Activated CD4-positive, alpha-beta T cell treated with anti-CD3 and anti-CD28 coated beads, Interleukin-2, amount 50 U/mL, for 1 hour (primary cell): ENCODE data around the gene MOSPD3.
"Not testable (repeated sequence)": the region's sequence is repeated elsewhere in the genome, so short reads cannot be mapped to it uniquely, and the experiment has no call there.

Experiments
- DNase-seq: peaks from one replicate; pipeline ENCODE4 v3.0.0-alpha.2; 2020

Gene MOSPD3, protein sequence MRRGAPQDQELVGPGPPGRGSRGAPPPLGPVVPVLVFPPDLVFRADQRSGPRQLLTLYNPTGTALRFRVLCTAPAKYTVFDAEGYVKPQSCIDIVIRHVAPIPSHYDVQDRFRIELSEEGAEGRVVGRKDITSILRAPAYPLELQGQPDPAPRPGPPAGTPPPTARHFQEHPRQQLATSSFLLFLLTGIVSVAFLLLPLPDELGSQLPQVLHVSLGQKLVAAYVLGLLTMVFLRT

DNA sequence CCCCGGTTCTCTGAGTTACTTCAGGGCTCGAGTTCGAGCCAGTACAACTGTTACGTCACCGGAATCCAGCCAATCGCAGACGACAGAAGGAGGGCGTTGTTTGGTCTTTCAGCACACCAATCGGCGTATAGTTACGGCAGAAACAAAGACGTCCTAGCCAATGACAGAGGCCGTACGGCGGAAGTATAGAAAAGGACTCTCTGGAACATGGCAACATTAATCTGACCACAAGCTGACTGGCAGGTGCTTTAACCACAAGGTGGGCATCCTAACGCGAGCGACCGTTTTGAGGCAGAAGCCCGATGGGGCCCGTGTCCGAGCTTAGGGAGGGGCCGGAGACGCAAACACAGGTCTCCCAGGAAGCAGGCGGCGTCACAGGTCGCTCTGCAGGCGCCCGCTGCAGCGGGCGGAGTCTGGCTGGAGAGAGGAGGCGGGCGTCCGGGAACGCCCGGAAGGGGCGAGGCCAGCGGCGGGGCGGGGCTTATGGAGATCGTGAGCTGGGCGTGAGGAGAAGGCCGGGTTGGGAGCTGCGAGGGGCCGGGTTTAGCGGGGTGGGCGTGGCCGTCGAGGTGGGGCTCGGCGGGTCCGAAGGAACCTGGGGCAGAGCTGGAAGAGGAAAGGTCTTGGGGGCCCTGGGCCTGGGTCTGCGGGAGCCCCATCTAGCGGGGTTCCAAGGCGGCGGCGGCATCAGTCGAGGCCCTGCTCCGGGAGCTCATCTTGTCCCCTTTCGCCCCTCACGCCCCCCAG, at the start of gene MOSPD3:
Gene MOSPD3, plus strand, starts transcription at position 558 of the 747 bp plus-strand sequence. CDS start 252 bp downstream, outside the sequence.
- peak; percentile 97 for DNase-seq

DNA sequence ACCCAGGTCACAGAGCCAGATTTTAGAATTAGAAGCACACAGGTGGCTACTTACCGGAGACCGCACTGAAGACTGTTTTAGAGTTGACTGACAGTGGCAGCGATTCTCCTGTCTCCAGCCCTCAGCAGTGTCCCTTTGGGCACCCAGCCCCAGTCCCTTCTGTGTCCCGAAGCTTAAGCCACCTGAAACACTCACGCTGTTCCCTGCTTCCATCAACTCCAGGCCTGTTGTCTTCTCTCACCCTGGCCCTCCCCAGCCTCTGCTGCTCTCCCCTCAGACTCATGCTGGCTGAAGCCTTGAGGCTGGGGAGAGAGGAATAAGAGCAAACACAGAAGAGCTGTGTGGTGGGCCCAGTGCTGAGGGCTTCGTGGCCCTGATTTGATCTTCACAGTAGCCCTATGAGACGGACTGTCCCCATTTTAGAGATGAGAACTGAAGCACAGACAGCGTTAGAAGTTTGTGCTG, 49.2 kb upstream of the MOSPD3 start:
- no peak for DNase-seq

DNA sequence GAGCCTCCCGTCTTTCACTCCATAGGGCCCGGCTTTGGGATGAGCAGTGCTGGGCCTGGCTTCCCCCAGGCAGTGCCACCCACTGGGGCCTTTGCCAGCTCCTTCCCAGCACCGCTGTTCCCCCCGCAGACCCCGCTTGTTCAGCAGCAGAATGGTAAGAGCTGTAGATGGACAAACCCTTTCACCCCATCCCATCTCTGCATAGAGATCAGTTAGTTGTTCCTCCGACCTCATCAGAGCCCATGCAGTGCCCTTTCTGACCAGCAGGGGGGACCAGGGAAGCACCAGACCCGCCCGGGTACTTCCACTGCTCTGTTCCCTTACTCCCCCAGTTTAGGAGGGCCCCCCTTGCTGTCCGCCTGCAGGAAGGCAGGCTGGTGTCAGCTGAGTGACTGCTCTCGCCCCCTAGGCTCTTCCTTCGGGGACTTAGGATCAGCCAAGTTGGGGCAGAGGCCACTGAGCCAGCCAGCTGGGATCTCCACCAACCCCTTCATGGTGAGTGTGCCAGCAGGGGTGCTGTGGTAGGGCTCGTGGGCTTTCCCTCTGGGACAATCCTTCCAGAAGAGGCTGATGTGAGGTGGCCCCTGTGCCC, 48.4 kb upstream of the MOSPD3 start:
- DNase-seq = peak; percentile 87

DNA sequence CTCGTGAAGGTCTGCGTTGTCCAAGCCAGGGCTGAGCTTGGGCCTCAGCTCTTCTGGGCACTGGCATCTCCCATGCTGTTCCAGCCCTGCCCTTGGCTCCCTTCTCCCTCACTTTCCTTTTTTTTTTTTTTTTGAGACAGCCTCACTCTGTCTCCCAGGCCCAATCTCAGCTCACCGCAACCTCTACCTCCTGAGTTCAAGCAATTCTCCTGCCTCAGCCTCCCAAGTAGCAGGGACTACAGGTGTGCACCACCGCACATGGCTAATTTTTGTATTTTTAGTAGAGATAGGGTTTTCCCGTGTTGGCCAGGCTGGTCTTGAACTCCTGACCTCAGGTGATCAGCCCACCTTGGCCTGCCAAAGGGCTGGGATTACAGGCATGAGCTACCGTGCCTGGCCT, 47.9 kb upstream of the MOSPD3 start:
- not testable (repeated sequence) for DNase-seq

DNA sequence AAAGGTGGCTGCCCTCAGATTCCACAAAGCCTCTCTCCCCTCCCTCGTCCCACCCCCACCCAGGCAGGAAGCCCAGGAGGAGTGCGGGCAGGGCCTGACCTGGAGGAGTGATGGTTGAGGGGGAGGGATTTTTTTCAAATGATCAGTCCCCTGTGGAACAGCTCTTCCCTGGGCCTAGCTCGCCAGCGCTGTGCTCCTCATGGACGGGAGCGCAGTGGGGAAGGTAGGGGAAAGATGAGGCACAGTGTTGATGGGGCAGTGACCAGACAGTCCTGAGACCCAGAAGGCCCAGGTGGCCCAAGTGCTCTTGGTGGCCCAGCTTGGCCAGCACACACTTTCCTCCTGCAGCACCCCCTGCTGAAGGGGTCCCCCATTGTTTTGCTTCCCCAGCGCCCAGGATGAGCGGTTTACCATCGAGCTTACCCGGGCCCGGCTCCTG, 47.2 kb upstream of the MOSPD3 start:
- no peak for DNase-seq

DNA sequence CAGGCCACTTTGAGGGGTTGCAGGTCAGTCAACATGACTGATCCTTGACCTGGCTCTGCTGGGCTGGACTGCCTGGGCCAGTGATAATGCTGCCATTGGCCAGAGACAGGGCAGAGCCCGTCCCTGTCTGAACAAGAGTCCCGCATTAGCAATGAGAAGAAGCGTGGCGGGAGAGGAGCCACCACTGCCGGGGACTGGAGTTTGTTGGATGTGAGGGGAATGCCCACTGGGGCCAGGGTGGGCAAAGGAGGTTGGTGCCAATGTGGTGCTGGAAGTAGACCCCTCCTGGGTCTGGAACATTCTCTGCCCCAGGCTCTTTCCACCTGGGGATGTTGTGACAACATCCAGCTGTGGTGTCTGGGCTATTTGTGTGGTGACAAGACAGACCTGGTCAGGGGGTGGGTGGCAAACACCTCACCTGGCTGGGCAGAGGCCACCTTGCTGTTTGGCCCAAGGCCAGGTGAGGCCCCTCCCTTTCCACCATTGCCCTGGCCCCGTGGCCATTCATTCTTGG, 46.3 kb upstream of the MOSPD3 start:
- DNase-seq = no peak

DNA sequence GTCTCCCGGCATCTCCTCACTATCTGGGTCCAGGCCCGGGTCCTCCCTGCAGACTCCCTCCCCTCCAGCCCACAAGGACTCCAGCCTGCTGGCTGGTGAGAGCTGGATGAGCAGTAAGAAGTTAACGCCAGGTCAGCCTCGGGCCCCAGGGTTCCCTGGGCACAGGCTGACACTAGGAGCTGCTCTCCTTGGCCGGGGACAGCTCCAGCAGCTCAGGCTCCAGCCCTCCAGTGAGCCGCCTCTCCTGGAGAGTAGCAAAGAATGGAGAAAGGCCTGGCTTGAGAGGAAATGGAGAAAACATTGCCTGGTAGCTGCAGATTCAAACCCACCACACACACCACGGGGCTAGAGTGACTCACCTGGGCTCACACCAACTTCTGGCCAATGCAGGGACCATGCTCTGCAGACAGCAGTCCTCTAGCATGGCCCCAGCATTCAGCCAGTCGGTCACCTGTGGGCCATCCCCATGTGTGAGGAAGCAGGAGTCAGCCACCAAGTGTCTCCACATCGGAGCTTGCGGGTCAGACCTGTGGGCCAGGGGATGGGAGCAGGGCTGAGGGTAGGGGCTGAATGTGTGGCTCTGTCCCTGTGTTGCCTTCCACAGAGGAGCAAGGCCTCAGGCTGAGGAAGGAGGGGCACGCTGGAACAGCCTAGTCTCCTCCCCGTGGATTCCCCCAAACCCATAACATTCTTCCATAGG, 45.2 kb upstream of the MOSPD3 start:
- DNase-seq = no peak

DNA sequence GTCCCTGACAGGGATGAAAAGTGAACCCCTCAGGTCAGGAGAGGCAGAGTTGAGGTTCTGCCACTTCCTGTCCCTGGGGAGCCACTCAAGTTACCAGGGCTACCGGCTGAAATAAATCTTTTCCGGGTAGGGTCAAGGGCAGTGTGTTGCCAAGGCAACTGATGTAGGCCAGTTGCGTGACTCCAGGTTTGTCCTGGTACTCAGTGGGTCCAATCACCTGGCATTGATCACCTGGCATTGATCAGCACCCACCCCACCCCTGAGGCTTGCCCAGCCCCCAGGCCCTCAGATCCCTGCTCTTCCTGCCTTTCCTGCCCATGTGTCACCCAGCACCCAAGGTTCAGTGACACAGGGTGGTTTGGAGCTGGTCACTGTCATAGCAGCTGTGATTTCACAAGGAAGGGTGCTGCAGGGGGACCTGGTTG, 44.6 kb upstream of the MOSPD3 start:
- DNase-seq = no peak

DNA sequence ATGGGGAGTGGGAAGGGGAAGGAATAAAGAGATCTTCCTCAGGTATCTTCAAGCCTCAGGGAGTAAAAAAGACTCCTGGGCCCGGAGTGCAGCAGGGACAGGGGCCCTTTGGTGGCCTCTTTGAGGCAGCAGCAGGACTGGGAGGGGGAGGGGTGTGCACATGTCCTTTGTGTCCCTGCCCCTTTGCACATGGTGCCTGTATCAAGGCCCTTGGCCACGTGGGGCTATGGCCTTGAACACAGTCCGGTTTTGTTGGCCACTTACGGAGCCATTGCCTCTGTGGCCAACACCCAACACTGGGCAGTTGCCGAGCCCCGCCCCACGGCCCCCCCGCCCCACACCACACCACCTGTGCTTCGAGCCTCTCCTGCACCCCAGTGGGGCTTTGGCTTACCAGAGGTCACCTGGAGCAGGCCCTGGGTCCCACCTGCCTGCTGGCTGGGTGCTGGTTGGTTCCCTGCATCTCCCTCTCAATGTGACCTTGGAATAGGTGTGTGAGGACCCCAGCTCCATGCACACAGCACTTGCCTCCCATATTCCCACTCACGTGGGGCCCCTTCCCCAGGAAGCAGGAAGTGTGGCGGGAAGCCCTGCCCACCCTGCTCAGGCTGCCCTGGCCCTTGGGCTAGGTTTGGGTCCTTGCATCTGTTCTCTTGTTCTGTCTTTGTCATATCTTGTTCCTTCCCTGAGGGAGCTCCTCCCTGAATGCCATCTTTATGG, 44.0 kb upstream of the MOSPD3 start:
- no peak for DNase-seq

DNA sequence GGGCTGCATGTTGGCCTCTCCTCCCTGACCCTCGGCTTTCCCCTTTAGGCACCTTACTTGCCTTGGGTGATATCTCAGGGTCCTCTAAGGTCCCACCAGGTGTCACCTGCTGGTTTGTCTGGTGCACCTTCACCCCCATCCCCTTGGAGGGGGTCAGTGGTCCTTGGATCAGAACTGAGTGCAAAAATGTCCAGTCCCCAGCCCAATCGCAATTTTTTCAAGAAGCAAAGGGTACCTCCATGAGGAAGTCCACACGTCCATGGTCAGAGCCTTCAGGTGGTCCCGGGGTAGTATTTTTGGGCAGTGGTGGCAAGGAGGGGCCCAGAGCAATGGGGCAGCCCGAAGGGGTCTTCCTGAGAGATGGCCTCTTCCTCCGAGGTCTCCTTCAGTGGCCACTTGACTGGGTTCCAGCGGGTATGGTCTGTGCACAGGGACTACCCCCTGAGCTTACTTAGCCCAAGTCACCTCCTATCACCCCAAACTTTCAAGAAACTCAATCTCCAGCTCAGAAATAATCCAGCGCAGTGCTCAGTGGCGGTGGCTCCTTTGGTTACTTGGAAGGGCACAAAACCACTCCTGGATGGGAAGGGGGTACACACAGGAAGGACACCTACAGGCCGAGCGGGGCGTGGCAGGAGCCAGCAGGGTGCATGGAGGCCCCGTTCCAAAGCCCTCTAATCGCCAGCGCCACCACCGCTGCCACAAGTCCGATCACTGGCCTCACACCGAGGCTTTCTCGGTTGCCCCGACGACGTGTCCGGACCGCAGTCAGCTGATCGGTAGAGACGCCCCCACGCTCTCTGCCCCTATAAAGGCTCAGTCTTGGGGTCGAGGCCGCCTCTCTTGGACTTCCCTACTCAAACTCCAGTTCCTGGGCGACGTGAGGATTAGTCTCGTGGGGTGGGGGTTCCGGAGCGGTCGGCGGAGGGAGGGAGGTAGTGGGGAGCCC, 43.2 kb upstream of the MOSPD3 start:
- DNase-seq = peak; percentile 38

DNA sequence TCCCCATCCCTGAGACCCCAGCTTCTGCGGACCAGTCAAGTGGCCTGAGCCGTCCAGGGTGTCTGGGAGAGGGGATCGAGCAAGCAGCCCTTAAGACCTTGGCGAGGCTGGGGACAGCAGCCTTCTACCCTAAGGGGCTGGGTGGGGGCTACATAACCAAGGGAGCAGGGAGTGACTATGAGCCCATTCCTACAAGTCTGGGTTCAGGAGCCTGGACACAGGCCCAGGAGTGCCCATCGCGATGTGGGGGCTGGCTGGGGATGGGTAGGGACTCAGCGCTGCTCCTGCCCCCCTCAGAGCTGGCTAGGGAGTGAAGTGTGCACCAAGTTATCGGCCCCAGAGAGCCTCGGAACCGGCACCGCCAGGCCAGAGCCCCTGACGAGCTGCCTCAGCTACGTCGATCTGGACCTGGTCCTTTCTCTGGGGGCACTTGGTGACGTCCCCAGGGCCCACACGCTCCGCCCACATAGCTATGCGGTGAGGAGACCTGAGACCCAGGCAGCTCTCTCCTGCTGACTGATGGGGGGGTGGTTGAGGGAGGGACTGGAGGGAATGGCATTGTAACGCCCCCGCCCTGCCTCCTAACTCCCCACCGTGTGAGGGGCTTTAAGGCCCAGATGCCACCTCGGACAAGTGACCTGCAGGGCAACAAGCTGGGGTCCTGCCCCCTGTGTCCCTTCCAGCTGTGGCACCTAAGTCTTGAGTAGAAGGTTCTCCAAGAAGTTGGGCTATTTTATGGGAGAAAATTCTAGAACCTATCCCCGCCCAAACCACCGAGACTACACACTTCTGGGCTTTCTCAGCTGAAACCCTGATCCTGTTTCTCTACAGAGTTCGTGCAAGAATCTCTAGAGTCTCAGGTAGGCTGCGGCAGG, 41.1 kb upstream of the MOSPD3 start:
- DNase-seq = no peak

DNA sequence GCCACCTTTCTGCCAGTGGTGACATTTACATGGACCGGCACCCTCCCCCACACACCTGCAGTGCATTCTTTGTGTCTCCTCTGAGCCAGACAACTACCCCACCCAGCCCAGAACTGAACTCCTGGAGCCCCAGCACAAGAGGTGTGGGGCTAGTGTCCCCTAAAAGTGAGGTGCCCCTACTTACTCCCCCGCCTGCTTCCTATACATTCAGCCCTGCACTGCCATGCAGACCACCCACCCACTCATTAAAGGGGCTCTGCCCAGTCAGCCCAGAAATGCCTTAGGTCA, 40.6 kb upstream of the MOSPD3 start:
- DNase-seq = no peak

DNA sequence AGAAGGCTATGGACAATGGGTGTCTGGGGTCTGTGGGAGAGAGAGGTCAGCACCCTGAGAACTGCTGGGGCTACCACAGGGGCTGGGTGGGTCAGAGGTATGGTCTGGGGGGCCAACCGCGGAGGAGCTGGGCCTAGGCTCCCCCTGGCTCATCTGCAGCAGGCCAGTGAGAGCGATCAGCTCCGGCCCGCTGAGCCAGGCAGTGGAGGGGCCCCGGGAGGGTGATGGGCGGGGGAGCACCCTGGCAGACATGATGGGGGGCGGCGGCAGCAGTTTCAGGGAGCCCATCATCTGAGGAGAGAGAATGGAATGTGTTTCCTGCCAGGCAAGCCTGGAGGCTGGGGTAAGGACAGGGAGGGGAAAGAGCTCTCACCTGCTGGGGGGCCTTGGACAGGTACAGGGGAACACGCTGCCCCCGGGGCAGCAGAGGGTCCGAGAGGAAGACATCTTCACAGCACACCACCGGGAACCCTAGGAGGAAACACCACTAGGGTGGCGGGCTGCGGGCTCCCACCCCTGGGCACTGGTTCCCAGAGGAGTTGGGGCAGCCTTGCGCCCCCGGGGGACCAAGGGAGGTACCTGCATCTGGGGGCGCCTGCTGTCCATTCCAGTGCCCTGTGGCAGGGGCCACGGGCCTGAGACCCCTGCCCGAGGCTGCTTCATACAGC, 39.9 kb upstream of the MOSPD3 start:
- DNase-seq = no peak

DNA sequence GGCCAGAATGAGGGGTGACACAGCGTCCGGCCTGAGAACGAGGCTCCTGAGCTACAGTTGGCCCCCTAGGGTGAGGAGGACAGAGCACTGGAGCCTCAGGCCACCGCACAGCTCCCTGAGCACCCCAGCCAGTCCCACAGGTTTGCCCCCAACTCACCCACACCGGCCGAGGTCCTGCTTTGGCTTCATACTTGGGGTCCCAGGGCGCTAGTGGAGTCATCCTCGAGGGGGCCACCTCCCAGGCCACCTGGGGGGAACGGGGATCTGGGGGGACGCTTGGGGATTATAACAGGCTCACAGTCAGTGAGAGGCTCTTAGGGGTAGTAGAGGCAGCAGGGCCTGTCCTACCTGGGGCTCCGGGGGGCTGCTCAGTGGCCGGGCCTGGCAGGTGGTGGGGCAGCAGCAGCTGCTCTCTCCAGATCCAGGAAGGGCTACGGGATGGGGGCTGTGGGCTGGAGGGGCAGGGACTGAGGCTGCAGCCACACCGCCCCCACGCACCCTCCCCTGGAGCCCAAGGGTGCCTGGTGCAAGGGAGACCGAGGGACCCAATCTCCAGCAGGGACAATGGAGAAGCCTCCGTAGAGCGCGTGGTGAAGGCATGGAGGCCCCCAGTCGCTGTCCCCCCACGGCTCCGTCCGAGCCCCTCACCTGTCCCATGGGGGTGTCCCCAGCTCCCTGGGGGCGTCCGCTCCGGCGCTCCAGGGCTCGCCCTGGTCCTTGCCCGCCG, 39.2 kb upstream of the MOSPD3 start:
- no peak for DNase-seq

DNA sequence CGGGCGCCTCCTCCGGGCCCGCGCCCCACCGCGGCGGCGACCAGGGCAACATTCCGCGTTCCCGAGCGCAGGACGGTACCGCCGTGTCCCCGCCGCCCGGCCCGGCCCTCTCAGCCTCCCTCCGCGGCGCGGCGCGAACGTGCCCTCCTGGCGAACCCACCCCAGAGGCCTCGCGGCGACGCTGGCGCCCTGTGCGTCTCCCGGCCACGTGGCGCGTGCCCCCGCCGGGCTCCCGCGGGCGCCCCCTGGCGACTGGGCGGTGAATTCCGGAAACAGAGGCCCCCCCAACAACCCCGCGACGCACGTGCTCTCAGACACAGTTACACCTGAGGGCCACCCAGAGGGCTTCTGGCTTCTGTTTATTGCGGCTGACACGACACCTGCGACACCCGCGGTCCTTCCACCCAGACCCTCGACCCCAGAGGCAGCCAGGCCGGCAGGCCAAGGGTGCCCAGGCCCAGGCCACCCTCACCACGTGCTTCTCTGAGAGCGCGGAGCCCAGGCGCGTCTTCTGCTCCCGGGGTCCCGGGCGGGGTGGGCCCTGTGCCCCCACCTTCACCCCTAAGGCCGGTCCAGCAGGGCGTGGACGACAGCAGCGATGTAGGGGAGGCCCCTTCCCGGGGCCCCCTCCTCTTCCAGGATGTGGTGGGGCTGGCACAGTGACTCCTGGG, 38.5 kb upstream of the MOSPD3 start, which contains the start of gene SAP25:
Gene SAP25, minus strand, starts transcription at position 210 of the 671 bp plus-strand sequence. Its CDS starts 158 bp downstream, at position 52.
- no peak for DNase-seq

DNA sequence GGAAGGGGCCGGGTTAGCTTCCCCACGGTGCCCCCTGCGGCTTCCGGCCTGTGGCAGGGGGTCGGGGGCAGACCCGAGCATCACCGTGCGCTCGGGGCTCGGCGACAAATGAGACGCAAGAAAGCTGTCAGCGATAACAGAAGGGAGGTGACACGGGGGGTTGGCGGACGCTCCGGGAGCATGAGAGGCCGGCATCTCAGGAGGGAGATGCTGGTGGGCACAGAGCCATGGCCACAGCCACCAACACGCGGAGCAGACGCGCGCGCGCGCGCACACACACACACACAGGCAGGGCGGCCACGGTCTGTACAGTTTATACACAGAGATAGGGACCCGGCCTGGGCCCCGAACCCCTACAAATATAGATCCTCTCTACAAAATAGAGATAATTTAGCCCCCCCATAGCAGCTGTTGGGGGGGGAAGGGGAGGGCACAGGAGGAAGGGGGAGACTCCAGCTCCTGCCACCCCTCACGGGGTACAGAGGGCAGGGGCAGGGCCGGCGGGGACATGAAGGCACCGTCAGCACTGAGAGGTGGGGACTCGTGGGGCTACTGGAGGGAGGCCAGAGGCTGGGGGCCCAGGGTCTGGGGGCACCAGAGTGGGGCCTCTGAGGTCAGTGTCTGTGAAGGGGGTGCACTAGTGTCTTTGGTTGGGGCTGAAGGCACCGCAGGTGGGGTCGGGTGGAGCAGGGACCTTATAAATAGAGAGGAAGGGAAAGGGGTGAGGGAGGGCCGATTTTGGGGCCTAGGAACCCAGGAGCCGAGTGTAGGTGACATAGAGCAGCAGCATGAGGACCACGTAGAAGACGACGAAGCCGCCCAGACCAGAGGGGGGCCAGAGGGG, 37.8 kb upstream of the MOSPD3 start:
- DNase-seq = no peak

DNA sequence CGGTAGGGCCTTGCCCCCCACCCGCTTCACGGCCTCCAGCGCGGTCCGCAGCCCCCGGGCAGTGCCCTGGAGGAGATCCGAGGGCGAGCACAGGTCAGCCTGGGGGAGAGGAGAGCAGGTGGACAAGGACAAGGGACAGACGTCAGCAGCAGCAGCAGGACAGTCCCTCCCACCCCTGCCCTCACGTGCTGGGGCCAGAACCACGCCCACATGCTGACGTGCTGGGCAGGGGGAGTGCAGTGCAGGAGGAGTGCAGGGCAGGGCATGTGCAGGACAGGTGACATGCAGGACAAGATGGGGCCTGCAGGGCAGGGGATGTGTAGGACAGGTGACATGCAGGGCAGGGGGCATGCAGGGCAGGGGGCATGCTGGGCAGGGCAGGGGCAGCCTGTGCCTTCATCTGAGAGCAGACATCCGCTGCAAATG, 37.1 kb upstream of the MOSPD3 start:
- DNase-seq = no peak
